ENCODE measurements around the gene ARPP21. TPM values are rescaled to one million over a fixed set of nuclear protein-coding genes. Genes with fewer than 3 reads are reported as not detected.
"Not testable (repeated sequence)": the region's sequence is repeated elsewhere in the genome, so short reads cannot be mapped to it uniquely, and the experiment has no call there.

The ARPP21 gene
- total RNA-seq, 4 donors from 2014 or later: not detected

GRCh38 chr3:35790764-35791163 is 151.4 kb downstream of the ARPP21 start:
- H3K27ac ChIP-seq: no peak overlapping the region
- intact Hi-C loops (cut with DNase I): no loop called here
- no peak overlapping the region for H3K4me3 ChIP-seq
- H3K36me3 ChIP-seq: no peaks in the 10 kb centered on the region
- DNase-seq: no peak
- H3K4me1 ChIP-seq: no peaks in the 10 kb centered on the region
- no peaks in the 10 kb centered on the region for H3K27me3 ChIP-seq
- no peaks in the 10 kb centered on the region for H3K9me3 ChIP-seq
- no peak for TF ChIP-seq POLR2A (IDR thresholded peaks at IDR 0.05)
- TF ChIP-seq CTCF (IDR thresholded peaks at IDR 0.05): no peak
- 84 to 85% methylated on average over 1 of the region's 1 CpG for WGBS, 2 donors

DNA sequence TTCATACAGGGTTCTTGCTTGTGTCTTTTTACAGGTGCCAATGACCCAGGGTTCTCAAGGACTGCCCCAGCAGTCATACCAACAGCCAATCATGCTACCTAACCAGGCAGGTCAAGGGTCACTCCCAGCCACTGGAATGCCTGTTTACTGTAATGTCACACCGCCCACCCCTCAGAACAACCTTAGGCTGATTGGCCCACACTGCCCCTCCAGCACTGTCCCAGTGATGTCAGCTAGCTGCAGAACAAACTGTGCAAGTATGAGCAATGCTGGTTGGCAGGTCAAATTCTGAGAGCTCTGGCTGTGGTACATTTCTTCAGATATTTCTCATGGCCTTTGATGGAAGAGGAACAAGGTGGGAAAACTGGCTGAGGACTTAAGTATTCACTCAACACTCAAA is 154.3 kb downstream of the ARPP21 start:
- Histone ChIP-seq H3K9me3 (no peaks in the 10 kb centered on the region), H3K4me1 (no peaks in the 10 kb centered on the region), H3K36me3 (no peaks in the 10 kb centered on the region), H3K27ac (no peak overlapping the region), H3K4me3 (no peak overlapping the region), H3K27me3 (no peaks in the 10 kb centered on the region)
- no peak for TF ChIP-seq CTCF (IDR thresholded peaks at IDR 0.05)
- no peak for TF ChIP-seq POLR2A (IDR thresholded peaks at IDR 0.05)
- no peak for DNase-seq
- intact Hi-C loops (cut with DNase I): no loop called here
- WGBS, 2 donors: 83 to 89% methylated on average over 1 of the region's 1 CpG

DNA sequence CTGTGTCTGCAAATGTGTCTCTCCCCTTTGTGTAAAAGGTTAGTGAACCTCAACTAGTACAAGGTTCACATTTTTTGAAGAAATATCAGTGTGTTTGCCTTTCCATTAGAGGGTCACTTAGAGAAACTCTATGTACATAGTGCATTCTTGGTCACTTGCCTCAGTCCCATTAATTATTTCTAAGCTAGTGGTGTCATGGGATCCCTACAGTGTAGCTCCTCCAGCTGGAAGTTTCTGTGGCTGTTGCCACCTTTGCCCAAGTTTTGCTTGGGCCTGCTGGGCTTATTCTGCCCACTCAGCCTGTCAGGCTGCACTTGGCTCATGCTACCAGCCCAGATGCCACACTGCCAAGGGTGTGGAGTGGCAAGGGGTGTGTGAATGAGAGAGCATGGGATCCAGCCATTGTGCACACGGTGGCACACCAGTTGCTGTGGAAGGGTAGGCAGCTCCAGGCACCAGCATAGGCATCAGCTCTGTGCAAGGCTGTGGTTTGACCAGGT is 161.7 kb downstream of the ARPP21 start:
- Histone ChIP-seq H3K4me1 (no peaks in the 10 kb centered on the region), H3K9me3 (no peaks in the 10 kb centered on the region), H3K27ac (no peak overlapping the region), H3K36me3 (no peaks in the 10 kb centered on the region), H3K27me3 (no peaks in the 10 kb centered on the region), H3K4me3 (no peak overlapping the region)
- no CpG with 5 or more reads among the region's 1 CpG for WGBS, 2 donors
- intact Hi-C loops (cut with DNase I): no loop called here
- TF ChIP-seq POLR2A (IDR thresholded peaks at IDR 0.05) (no peak), CTCF (IDR thresholded peaks at IDR 0.05) (no peak)
- DNase-seq: no peak

DNA sequence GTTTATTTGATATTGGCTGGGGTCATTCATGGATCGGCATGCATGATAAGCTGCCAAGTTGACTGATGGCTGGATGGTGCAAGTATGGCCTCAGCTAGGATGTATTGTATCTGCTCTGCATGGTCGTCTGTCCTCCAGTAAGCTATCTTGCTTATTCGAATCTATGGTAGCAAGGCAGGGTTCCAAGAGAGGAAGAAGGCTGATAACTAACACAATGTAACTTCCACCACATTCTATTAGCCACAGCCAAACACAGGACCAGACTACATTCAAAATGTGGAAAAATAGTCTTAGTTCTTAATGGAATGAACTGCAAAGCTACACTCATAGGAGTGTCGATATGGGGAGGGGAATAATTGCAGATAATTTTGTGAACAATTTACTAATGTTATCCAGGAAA is 175.2 kb downstream of the ARPP21 start:
- intact Hi-C loops (cut with DNase I): no loop called here
- H3K36me3 ChIP-seq: no peaks in the 10 kb centered on the region

DNA sequence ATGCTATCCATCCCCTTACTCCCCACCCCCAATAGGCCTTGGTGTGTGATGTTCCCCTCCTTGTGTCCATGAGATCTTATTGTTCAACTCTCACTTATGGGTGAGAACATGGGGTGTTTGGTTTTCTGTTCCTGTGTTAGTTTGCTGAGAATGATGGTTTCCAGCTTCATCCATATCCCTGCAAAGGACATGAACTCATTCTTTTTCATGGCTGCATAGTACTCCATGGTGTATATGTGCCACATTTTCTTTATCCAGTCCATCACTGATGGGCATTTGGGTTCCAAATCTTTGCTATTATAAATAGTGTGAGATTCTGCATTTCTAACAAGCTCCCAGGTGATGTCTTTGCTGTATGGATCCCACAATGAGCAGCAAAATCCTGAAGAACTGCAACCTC is 176.5 kb downstream of the ARPP21 start:
- DNase-seq; intact Hi-C loops (cut with DNase I); H3K4me1 ChIP-seq; H3K27me3 ChIP-seq; H3K36me3 ChIP-seq; H3K4me3 ChIP-seq; H3K27ac ChIP-seq; H3K9me3 ChIP-seq: not testable (repeated sequence)

More for the DNA sequence above, 175.2 kb downstream of the ARPP21 start:
- Histone ChIP-seq H3K27ac (no peak overlapping the region), H3K9me3 (no peaks in the 10 kb centered on the region), H3K4me1 (no peaks in the 10 kb centered on the region), H3K27me3 (peaks cover 0 to 5% (median 0%) of the 10 kb centered on the region in 4 donors), H3K4me3 (no peak overlapping the region)
- no peak for DNase-seq
- 73 to 78% methylated on average over 4 of the region's 4 CpGs for WGBS, 2 donors
- no peak for TF ChIP-seq POLR2A (IDR thresholded peaks at IDR 0.05)
- TF ChIP-seq CTCF (IDR thresholded peaks at IDR 0.05): no peak

DNA sequence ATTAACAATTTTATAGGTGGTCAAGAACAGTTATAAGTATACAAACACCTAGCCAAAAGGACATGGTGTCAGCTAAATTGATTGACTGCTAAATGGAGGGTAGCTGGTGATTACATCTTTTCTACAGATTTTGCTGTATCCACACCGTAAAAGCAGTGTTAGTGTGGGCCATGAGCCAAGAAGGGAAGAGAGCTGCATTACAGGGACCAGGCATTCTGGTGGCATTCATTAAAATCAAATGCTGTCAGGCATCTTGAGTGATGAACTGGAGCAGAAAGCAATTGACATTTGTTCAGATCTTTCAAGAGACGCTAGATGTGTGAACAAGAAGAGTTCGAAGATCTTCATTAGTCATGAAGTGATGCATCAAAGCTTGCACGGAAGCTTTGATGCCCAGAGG is 177.9 kb downstream of the ARPP21 start:
- TF ChIP-seq CTCF (IDR thresholded peaks at IDR 0.05) (no peak), POLR2A (IDR thresholded peaks at IDR 0.05) (no peak)
- H3K4me1 ChIP-seq: no peaks in the 10 kb centered on the region
- no peak overlapping the region for H3K27ac ChIP-seq
- DNase-seq: no peak
- H3K9me3 ChIP-seq: no peaks in the 10 kb centered on the region
- intact Hi-C loops (cut with DNase I): no loop called here
- WGBS, 2 donors: 20 to 24% methylated on average over 4 of the region's 4 CpGs
- H3K4me3 ChIP-seq: no peak overlapping the region
- peaks cover 0 to 5% (median 0%) of the 10 kb centered on the region in 4 donors for H3K27me3 ChIP-seq
- H3K36me3 ChIP-seq: no peaks in the 10 kb centered on the region

Measured in esophagus squamous epithelium (tissue), 5 donors.